Measurements from ENCODE around the gene ZNF615.
"Not testable (repeated sequence)": the region's sequence is repeated elsewhere in the genome, so short reads cannot be mapped to it uniquely, and the experiment has no call there.

Gene ZNF615

GRCh38 chr19:51980116-51980736 is 27.8 kb downstream of the ZNF615 start:
- DNase-seq, result no peak

- DNase-seq, result no peak
Measured at GRCh38 chr19:51978882-51979281, 29.1 kb downstream of the ZNF615 start.

GRCh38 chr19:51977346-51977745 is 30.7 kb downstream of the ZNF615 start:
- no peak for DNase-seq

GRCh38 chr19:51976852-51977251 is 31.2 kb downstream of the ZNF615 start:
- no peak for DNase-seq

GRCh38 chr19:51975787-51976186 is 32.2 kb downstream of the ZNF615 start:
- DNase-seq, result not testable (repeated sequence)

GRCh38 chr19:51971624-51972023 is 36.4 kb downstream of the ZNF615 start:
- DNase-seq, result no peak

- DNase-seq, result no peak
Measured at GRCh38 chr19:51970718-51971117, 37.3 kb downstream of the ZNF615 start.

- no peak for DNase-seq
Measured at GRCh38 chr19:51965583-51965982, 42.4 kb downstream of the ZNF615 start.

GRCh38 chr19:51960621-51961233 is 47.3 kb downstream of the ZNF615 start:
- DNase-seq, result not testable (repeated sequence)

- DNase-seq, result no peak
Measured at GRCh38 chr19:51959791-51960190, 48.2 kb downstream of the ZNF615 start.

- DNase-seq, result not testable (repeated sequence)
Measured at GRCh38 chr19:51957846-51958245, 50.2 kb downstream of the ZNF615 start.

GRCh38 chr19:51948975-51949374 is 59.0 kb downstream of the ZNF615 start:
- no peak for DNase-seq

- DNase-seq, result no peak
Measured at GRCh38 chr19:51946602-51947001, 61.4 kb downstream of the ZNF615 start.

GRCh38 chr19:51944798-51945552 is 63.0 kb downstream of the ZNF615 start:
- DNase-seq, result no peak

Data from KG1 (cell line).